NCI-H82 treated with DMSO at 0.1 percent for 48 hours (cell line): ENCODE results near the gene KSR2.

Source experiments
- DNase-seq: peaks from one replicate; lab custom pipeline; 2025; ENCODE audit not compliant: unreplicated experiment; lab: John Stamatoyannopoulos, UW

KSR2 gene

GRCh38 chr12:117421987-117422386 lies 546.8 kb downstream of the KSR2 start:
- DNase-seq, result no peak

- no peak for DNase-seq
Observed at GRCh38 chr12:117421068-117421752, 547.6 kb downstream of the KSR2 start.

GRCh38 chr12:117417004-117417403 lies 551.8 kb downstream of the KSR2 start:
- no peak for DNase-seq

- no peak for DNase-seq
Observed at GRCh38 chr12:117412465-117413188, 556.2 kb downstream of the KSR2 start.

GRCh38 chr12:117409286-117409685 lies 559.5 kb downstream of the KSR2 start:
- DNase-seq, result no peak

GRCh38 chr12:117408161-117408791 lies 560.5 kb downstream of the KSR2 start:
- no peak for DNase-seq

GRCh38 chr12:117404940-117405339 lies 563.9 kb downstream of the KSR2 start:
- no peak for DNase-seq

- no peak for DNase-seq
Observed at GRCh38 chr12:117404203-117404853, 564.5 kb downstream of the KSR2 start.

- DNase-seq, result no peak
Observed at GRCh38 chr12:117403586-117404139, 565.1 kb downstream of the KSR2 start.
